ENCODE data around the gene TSPAN14.

DNA sequence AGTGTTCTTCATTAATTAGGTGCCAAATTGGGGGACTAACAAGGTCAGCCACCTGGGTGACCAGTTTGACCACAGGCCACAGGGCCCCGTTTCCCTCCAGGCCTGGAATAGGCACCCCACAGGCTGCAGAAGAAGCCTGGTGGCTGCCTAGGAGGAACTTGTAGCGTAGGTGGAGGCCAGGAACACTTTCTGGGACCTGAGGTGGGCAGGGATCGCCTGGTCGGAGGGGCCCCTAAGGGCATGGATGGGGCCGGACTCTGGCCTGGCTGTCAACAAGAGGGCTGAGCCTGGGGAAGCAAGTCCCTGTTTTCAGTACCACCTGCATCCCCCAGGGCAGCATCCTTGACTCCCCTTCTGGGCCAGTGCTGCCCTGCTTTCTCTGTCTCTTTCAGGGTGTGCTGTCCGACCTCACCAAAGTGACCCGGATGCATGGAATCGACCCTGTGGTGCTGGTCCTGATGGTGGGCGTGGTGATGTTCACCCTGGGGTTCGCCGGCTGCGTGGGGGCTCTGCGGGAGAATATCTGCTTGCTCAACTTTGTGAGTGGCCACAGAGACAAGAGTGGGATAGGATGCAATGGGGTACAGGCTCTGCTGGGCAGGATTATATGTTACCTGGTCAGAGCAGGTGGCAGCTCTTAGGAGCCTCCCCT lies 52.9 kb downstream of the TSPAN14 start:
- TF ChIP-seq, protein P1, sequence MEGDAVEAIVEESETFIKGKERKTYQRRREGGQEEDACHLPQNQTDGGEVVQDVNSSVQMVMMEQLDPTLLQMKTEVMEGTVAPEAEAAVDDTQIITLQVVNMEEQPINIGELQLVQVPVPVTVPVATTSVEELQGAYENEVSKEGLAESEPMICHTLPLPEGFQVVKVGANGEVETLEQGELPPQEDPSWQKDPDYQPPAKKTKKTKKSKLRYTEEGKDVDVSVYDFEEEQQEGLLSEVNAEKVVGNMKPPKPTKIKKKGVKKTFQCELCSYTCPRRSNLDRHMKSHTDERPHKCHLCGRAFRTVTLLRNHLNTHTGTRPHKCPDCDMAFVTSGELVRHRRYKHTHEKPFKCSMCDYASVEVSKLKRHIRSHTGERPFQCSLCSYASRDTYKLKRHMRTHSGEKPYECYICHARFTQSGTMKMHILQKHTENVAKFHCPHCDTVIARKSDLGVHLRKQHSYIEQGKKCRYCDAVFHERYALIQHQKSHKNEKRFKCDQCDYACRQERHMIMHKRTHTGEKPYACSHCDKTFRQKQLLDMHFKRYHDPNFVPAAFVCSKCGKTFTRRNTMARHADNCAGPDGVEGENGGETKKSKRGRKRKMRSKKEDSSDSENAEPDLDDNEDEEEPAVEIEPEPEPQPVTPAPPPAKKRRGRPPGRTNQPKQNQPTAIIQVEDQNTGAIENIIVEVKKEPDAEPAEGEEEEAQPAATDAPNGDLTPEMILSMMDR (conservative IDR thresholded peaks at IDR 0.05; ENCODE audit: low read depth, low read length): no peak
- TF ChIP-seq EZH2phosphoT487 (IDR thresholded peaks at IDR 0.05; ENCODE audit: borderline replicate concordance, low read length) (no peak), EZH2 (IDR thresholded peaks at IDR 0.05; ENCODE audit: low read length, unreplicated experiment) (no peak)

Measured in PC-3 (cell line).